Right renal pelvis (tissue), 4 donors: ENCODE results near the gene PRUNE2. TPM values are rescaled to one million over a fixed set of nuclear protein-coding genes. Genes with fewer than 3 reads are reported as not detected.
"Not testable (repeated sequence)": the region's sequence is repeated elsewhere in the genome, so short reads cannot be mapped to it uniquely, and the experiment has no call there.

Experiments
- DNase-seq, 4 donors: peaks; one replicate each; pipeline ENCODE4 v3.0.0-alpha.2; 2013; ENCODE audit warnings: low read depth in 4 of 4, low spot score in 3 of 4, missing footprints in 1 of 4
- polyA plus RNA-seq, 4 donors: library from polyadenylated mRNA; unstranded; fragments of 120-200 nt; gene quantifications; one replicate each; pipeline ENCODE4 v1.2.1, GENCODE V29; 2013; ENCODE audit not compliant: insufficient read length in 4 of 4

The PRUNE2 gene, protein sequence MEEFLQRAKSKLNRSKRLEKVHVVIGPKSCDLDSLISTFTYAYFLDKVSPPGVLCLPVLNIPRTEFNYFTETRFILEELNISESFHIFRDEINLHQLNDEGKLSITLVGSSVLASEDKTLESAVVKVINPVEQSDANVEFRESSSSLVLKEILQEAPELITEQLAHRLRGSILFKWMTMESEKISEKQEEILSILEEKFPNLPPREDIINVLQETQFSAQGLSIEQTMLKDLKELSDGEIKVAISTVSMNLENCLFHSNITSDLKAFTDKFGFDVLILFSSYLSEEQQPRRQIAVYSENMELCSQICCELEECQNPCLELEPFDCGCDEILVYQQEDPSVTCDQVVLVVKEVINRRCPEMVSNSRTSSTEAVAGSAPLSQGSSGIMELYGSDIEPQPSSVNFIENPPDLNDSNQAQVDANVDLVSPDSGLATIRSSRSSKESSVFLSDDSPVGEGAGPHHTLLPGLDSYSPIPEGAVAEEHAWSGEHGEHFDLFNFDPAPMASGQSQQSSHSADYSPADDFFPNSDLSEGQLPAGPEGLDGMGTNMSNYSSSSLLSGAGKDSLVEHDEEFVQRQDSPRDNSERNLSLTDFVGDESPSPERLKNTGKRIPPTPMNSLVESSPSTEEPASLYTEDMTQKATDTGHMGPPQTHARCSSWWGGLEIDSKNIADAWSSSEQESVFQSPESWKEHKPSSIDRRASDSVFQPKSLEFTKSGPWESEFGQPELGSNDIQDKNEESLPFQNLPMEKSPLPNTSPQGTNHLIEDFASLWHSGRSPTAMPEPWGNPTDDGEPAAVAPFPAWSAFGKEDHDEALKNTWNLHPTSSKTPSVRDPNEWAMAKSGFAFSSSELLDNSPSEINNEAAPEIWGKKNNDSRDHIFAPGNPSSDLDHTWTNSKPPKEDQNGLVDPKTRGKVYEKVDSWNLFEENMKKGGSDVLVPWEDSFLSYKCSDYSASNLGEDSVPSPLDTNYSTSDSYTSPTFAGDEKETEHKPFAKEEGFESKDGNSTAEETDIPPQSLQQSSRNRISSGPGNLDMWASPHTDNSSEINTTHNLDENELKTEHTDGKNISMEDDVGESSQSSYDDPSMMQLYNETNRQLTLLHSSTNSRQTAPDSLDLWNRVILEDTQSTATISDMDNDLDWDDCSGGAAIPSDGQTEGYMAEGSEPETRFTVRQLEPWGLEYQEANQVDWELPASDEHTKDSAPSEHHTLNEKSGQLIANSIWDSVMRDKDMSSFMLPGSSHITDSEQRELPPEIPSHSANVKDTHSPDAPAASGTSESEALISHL (N-terminal part only)
- polyA plus RNA-seq = 10 to 100 TPM; 11.2 to 13.8 (median 12.8) TPM

DNA sequence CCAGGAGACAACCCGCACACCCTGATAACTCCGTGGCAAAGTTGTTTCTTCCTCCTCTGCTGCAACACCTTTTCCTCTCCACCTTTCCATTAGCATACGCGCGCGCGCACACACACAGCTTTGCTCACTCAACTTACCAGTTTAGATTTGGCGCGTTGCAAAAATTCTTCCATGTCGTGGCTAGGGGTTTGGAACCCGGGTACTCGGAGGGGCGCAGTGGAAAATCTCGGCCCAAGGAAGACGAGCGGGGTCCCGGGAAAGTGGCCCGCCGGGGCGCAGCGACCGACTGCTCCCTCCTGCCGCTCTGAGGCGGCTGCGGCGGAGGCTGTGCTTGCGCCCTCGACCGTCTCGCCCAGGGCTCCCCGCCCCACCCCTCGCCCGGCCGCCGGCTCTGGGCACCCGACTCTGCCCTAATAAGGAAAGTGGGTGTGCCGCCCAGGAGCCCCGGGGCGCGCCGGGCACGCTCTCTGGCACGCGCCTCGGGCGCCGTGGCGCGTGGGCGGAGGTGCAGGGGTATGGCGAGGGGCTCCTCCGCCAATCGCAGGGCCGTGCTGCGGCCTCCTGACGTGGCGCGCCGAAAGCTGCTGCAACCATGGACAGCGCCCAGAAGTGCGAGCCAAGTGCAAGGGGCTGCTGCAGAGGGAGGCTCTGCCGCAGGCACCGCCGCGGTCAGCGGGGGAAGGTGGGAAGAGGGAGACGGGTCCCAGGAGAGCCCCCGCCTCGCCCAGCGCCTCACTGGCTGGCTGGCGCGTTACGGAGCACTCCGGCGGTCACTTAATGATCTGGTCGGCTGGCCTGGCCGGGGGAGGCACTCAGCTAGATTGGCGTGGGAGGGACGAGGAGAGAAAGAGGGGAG is at the start of gene PRUNE2:
TSS of gene PRUNE2 (minus strand) at position 324 of the 856 bp plus-strand sequence. CDS start at position 173, 151 bp downstream.
- peak; percentile 77 to 85 (median 84) for DNase-seq

DNA sequence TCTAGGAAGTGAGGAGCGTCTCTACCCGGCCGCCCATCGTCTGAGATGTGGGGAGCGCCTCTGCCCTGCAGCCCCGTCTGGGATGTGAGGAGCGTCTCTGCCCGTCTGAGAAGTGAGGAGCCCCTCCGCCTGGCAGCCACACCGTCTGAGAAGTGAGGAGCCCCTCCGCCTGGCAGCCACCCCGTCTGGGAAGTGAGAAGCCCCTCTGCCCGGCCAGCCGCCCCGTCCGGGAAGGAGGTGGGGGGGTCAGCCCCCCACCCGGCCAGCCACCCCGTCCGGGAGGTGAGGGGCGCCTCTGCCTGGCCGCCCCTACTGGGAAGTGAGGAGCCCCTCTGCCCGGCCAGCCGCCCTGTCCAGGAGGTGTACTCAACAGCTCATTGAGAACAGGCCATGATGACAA is 49.5 kb upstream of the PRUNE2 start:
- not testable (repeated sequence) for DNase-seq

DNA sequence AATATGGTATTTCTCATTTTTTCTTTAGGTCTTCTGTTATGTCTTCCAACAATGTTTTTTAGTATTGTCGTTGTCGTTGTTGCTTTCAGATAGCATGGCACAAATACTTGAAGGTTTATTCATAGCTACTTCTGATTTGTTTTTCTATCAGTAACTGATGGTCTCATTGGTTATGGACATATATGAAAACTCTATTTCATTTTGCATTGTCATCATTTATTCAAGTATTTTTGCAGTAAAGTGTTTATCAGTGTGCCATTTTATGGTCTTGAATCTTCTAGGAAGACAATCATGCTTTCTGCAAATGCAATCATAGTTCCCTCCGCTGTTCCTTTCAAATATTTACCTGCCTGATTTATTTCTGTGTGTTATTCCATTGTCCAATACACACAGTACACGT is 44.0 kb upstream of the PRUNE2 start:
- no peak for DNase-seq

DNA sequence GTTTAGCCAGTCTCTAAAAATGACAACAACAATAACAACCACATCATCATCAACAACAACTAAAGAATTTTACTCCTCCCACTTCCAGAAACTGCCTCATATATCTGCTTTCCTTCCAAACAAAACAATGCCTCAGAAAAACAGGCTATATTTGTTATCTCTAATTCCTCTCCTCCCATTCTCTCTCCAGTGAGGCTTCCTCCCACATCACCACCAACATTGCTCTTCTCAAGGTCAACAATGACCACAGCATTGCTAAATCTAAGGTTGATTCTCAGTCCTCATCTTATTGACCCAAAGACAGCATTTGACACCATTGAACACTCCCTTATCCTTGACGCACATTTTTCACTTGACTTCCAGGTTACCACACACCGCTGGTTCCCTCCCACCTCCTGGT is 38.1 kb upstream of the PRUNE2 start:
- DNase-seq = no peak

DNA sequence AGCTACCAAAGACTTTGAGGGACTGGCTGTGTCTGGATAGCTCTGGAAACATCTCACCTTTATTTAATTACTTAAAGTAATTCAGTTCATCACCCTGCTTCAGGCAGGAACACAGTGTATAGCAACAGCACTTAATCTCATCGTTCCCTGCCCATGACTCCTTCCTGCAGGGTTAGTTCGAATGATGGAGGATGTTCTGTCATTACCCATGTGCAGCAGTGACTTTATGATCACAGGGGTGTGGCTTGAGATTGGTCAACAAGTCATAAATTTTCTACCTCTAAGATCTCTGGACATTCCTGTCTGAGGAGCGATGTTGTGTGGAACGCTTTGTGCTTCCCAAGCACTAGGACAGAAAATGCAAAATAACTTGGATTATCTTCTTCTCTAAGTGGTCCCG is 37.1 kb upstream of the PRUNE2 start:
- DNase-seq = no peak

DNA sequence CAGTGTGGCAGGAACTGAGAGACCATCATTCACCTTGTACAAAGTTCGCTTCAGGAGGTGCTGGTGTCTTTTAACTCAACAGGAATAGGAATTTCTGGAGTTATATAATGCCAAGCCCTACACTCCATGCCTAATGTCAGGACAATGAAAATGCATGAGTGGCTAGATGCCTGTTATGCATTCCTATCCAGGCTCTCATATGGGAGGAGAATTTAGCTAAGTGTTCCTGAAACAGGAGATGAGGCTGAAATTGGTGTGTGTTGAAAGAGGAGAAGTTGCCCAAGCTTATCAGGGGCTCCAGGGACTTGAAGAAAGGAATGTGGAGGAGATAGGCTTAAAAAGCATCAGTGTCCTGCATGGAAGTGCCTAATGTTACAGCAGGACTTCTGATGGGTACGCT is 26.8 kb upstream of the PRUNE2 start:
- DNase-seq = no peak

DNA sequence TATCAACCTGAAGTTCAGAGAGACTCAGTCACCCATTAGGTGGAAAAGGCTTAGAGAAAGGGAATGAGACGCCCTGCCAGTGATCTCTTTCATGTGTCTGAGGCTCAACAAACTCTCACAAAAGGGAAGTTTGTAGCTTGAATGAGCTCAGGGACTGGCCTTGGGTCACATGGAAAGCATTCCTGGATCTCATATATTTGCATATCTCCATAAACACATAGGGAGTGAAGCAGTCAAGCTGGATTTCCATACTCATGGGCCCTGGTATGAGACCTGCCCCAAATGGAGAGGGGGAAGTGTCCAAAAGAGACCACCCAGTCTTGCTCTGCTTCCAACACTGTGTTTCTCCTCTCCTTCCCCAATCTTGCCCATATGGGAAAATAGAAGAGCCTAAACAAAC is 26.4 kb upstream of the PRUNE2 start:
- DNase-seq = no peak

DNA sequence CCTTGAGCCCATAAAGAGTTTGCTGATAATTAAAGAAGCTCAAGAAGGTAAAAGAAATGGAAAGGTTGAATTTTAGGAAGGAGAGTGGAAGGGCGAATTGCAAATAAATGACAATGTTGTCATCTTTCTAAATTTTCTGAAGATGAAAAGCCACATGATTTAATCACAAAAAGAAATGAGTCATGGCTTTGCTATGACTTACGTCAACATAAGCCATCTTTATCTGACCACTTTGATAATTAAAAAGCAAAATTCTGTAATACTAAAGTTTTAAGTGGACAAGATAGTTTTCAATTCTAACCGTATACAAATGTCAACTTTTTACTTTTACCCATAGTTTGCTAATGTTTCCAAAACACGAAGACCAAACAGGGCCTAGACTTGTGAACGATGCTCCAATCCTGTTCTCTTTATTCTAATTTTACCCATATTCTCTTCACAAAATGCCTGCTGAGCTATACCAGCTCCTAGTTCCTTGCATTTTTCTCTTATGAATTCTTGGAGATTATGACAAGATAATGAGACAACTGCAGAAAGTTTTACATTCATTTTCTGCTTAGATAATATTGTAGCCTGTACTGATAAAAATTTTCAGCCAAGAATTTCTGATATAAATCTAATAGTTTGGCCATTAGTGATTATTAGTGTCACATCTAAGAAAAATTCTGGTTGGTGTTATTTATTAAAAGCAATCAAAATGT is 21.8 kb upstream of the PRUNE2 start:
- DNase-seq = no peak

DNA sequence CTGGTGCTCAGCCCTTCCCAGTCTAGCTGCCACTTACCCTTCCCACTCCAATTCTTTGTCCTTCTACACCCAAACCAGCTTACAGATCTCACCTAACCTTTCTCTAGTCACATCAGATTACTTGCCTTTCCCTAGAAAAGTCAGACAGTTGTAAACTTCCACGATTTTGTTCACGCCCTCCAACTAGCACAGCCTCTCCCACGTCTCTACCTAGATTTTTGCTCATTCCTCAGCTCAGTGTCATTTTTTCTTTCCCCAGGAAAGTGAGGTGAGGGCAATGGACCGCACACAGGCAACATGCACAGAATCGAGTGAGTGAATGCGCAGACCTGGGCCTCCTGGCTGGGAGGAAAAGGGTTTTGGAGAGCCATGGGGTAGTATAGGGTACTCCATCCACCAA is 20.9 kb upstream of the PRUNE2 start:
- no peak for DNase-seq

DNA sequence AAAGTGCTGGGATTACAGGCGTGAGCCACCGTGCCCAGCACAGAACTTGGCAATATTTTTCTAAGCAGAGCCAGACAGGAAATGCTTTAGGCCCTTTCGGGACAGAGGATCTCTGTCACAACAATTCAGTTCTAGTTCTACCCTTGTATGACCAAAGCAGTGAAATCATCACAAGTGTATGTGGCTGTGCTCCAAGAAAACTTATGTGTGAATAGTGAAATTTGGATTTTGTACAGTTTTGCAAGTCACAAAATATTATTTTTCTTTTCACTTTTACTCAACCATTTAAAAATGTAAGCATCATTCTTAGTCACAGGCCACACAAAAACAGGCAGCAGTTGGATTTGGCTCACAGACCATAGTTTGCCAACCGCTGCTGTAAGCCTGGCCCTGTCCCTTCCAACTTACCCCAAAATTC is 20.4 kb upstream of the PRUNE2 start:
- no peak for DNase-seq

DNA sequence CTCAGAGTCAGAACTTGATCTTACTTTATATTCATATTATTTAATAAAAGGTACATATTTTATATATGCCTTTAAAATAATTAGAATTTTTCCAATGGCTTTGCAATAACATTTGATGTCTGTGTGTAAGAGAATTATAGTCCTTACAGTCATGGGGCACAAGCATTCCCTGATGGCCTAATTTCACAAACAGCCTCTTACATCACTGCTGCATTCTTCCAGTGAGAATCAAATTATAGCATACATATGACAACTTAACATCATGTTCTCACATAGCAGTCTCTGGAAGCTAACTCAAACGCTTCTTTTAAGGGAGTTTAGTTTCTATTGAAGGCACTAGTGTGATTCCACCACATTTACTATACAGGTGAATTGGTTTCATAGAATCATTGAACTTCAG is 15.3 kb upstream of the PRUNE2 start:
- DNase-seq = no peak

DNA sequence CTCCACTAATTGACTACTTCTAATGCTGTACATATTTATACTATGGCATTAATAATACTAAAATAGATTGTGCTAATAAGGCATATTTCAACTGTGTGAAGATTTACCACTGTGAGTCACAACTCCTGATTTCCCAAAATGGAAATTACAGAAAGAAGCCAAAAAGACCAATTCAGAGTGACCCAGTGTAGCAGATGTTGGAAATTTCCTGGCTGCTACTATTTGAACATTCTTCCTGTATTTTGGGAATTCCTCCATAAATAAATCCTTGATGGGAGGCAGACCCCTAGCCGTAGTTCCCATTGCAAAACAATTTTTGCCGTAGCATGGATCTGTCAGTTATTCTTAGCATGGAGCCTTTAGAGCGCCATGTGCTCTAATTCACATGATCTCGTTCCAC is 11.4 kb upstream of the PRUNE2 start:
- DNase-seq = no peak

DNA sequence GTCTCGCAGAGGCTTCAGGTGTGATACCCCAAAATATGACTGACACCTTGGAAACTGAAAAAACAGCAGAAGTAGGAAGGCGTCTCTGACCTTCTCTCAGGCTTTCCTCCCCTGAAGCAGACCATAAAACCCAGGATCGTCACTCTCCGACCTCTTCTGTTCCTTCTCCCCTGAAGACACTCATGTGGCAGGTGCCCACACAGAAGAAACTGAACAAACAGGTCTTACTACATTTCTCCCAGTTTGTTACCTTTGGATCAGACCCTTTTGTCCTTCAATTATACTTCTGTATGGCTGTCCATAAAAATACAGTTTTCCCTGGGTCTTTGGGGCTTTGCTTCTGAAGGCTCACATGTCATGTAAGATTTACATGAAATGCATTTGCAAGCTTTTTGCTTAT is 10.3 kb upstream of the PRUNE2 start:
- DNase-seq = no peak

DNA sequence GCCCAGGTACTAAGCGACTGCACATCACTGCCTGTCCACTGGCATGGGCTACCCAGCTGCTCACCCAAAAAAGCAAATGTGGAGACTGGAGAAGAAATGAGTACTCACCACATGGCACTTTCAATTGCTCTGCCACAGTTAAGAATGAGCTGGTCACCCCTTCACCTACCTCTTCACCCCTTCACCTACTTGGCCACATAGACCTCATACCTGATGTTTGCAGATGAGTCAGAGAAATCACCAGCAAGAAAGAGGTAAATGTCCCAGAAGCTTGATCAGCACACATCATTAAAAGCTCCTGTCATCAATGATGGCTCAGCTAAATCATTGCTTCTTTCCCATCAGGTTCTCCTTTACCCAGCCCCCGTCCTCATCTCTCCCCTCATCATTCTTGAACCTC is 7.6 kb upstream of the PRUNE2 start:
- DNase-seq = no peak

DNA sequence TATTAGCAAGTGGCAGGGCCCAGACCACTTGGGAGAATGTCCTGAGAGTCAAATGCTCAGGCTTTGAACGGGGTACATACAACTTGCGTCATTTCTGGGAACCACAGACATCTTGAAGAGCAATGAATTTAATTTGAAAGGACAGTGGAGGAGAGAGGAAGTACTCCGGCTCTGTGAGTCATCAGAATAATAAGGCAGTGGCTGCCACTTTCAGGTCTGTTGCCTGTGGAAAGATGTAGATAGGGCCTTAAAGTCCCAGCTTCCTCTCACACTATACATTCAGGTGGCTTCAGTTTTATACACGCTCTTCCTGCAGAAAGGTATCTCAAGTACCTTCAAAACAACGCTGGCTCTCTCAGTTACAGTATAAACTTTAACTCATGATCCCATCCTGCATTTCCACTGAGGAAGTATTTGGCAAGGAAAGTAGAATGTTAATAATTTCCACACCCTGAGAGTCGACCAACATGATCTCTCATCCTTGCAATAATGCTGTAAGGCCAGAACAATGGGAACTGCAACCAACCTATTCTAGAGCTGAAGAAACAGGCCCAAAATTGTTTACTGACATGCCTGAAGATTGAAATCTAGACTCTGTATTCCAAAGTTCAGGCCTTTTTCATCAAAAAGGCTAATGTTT is 6.8 kb upstream of the PRUNE2 start:
- no peak for DNase-seq

DNA sequence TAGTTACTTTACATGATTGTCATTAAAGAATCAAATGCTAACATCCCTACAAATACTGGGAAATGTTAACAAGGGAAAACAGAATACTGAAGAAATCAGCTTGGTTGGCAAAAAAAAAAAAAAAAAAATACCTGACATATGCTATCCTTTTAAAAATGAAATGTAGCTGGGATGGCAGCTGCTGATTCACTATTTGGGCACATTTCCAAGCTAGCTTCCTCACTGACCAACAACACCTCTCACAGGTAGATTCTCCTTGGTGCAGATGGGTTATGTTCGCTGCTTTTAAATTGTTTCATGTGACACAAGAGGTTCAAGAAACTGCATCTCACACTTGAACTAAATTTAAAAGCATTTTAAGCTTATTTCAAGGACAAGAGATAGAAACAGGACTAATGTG is 6.1 kb upstream of the PRUNE2 start:
- DNase-seq = no peak

DNA sequence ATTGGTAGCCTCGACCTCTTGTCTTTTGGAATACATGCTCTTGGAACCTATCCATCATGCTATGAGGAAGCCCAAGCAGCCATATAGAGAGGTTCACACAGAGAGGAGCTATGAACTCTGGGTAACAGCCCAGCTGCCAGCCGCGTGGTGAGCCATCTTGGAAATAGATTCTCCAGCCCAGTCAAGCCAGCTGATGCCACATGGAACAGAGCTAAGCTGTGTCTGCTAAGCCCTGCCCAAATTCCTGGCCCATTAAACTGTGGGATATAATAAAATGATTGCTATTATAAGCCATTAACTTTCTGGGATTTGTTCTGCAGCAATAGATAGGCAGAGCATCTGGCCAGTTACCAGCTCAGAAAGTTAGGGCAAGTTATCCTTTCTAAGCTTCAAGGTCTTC is 4.9 kb upstream of the PRUNE2 start:
- DNase-seq = no peak

DNA sequence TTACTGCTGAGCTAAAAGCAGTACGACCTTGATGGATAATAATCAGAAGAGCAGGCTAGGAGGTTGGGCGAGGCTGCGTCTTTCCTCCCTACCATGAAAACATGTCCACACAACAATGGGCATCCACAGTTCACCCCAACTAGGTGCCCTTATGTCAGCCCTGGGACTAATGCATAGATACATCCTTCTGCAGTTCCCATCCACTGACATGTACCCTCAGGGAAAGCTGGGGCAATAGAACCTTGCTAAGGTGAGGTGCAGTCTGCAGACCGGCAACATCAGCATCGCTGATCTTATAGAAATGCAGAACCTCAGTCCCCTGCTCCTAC is 697 bp upstream of the PRUNE2 start:
- DNase-seq = no peak
